D341Med (cell line): ENCODE data around the gene CAPS.

Experiments
- DNase-seq: peaks from one replicate; pipeline ENCODE4 v3.0.0; 2012; ENCODE audit warnings: low spot score

CAPS gene

DNA sequence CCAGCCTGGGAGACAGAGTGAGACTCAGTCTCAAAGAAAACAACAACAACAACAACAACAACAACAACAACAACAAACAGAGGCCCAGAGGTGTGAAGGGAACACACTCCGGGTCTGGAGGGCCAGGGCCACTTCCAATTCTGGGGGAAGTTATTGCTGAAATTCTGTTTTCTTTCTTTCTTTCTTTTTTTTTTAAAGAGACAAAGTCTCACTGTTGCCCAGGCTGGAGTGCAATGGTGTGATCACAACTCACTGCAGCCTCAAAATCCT, 3.5 kb upstream of the CAPS start:
- DNase-seq = no peak

DNA sequence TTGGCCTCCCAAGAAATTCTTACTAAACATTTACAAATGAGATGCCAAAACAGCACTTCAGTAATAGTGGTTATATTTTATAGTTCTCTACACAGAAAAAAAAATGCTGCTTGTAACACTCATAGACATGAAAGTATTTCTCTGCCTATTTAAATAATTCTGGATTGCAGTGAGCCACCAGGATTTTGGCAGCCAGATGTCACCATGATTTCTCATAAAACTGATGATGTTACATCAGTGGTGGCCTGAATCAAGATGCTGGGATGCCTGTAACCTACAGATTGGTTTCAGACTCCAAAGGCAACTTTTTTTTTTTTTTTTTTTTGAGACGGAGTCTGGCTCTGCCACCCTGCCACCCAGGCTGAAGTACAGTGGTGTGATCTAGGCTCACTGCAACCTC, 2.7 kb upstream of the CAPS start:
- DNase-seq = no peak

DNA sequence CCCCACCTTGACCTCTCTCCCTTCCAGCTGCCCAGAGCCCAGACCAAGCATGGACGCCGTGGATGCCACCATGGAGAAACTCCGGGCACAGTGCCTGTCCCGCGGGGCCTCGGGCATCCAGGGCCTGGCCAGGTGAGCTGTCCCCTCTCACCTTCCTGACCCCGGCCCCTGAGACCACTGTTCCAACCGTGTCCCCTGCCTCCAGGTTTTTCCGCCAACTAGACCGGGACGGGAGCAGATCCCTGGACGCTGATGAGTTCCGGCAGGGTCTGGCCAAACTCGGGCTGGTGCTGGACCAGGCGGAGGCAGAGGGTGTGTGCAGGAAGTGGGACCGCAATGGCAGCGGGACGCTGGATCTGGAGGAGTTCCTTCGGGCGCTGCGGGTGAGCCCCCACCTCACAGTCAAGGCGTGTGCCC, 312 bp downstream of the CAPS start:
- DNase-seq = no peak

DNA sequence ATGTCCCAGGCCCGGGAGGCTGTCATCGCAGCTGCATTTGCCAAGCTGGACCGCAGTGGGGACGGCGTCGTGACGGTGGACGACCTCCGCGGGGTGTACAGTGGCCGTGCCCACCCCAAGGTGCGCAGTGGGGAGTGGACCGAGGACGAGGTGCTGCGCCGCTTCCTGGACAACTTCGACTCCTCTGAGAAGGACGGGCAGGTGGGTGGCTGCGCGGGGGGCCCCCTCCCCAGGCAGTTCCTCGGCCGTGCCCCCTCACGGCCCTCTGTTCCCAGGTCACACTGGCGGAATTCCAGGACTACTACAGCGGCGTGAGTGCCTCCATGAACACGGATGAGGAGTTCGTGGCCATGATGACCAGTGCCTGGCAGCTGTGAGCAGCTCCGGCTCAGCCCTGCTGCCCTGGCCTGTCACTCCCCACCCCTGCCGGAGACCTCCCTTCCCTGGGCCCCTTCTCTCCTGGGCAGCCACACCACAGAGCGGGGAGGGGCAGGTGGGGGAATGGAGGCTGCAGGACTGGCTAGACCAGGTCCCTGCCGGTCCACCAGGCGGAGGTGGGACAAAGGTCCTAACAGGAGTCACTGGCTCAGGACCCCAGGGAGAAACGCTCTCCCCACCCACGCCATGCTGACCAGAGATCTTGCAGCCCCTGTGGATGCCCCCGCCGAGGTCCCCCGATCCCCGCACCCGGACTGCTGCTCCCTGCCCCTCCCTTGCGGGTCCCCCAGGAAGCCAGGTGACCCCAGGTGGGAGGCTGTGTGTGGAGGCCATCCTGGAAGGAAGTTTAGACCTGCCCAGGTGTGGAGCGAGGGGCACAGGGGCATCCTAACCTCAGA, 1.1 kb downstream of the CAPS start:
- no peak for DNase-seq

DNA sequence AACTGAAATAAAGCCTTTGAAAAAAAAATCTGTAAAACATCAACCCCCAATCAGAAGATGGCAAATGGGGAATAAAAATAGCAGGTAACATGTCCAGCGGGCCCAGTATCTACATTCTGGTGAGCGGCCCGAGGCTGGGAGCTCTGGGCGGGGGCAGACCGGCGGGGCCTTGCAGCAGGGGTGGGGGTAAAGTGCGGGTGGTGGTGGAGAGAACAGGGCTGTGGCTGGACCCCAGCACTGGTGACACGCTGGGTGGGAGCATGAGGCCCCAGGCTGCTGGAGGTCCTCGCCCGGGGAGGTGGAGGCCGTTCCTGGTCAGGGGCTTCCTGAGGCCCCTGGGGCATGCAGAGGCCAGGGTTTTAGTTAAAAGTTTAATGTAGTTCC, 1.7 kb downstream of the CAPS start:
- no peak for DNase-seq

DNA sequence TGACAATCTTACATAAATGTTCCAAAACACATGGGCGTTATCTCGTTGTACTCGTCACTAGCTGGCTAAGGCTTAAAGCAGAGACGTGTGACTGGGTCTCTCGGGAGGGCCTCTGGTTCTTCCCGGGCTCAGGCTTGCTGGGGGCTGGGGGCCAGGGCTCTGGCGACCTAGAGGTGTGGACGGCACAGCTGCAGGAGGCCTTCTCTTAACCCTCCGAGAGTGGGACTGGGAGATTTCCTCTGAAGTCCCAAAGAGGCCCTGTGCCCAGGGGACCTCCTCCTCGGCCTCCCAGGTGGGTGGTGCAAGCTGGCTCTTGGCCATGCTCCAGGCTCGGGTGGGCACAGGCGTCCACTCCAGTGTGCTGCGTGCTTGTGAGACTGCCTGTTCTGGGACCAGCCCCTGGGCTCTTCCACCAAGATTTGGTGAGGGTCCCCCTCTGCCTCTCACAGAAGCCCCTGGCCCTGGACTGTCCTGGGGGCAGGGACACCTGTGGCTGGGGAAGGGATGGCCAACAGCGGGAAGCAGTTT, 2.2 kb downstream of the CAPS start:
- no peak for DNase-seq

DNA sequence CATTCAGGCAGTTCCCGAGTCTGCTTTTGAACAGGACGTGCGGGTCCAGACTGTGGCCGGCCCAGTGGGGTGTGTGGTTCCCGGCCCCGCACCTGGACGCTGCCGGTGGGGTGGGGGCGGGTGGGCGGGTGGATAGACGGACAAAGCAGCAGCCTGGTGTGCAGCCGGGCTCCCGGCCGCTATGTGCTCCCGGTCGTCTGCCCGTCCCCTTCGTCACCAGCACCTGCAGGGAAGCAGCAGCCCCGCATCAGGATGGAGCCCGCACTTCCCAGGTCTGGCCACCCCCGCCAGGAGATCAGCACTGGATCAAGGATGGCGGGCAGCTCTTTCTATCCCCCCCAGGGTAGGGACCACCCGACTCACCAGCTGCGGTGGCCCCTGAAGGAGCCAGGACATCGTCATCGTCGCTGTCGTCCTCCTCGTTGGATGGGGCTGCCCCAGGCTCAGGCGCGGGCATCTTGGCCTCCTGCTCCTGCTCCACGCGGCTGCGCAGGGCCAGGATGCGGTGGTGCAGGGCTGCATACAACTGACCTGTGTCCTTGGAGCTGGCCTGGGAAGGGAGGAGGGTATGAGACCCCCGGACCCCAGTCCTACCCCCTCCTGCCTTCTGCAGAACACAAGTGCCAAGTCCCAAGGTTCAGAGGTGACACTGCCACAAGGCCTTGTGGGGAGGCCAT, 3.5 kb downstream of the CAPS start:
- no peak for DNase-seq

GRCh38 chr19:5918463-5919079, 4.5 kb downstream of the CAPS start:
- no peak for DNase-seq

DNA sequence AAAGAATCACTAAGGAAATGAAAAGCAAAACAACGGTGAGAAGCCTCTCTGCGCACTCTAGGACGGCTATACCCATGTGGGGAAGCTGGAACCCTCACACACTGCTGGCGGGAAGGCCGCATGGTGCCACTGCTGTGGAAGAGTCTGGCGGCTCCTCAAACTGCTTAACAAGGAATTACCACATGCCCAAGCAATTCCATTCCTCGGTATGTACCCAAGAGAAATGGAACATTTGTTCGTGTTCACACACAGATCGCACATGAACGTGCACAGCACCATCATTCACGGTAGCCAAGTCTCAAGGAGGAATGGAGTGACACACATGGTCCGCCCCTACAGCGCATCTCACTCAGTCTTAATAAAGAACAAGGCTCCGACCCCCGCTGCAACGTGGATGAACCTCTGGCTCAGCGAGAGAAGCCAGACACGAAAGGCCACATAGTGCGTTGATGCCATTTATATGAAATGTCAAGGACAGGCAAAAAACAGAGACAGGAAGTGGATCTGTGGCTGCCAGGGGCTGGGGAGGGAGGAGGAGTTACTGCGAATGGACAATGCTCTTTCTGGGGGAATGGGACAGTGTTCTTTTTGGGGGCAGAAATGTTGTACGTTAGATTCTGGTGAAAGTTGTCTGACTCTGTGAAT, 7.6 kb downstream of the CAPS start:
- DNase-seq = no peak

DNA sequence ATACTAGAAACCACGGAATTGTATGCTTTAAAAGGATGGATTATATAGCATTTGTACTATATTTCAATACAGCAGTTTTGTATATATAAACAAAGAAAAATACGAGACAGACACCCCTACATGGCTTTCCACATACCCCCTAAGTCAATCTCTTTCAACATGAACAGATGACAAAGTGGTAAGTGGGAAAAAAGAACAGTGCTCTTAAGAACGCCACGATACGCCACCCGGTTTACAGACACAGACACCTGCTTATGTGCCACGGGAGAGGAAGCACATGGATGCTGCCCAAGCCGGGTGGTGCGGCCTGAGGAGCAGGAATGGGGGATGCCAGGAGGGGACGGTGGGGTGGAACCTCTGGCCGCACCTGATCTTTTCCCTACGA, 8.1 kb downstream of the CAPS start:
- no peak for DNase-seq

- no peak for DNase-seq
Observed at GRCh38 chr19:5923356-5923755, 9.3 kb downstream of the CAPS start.

DNA sequence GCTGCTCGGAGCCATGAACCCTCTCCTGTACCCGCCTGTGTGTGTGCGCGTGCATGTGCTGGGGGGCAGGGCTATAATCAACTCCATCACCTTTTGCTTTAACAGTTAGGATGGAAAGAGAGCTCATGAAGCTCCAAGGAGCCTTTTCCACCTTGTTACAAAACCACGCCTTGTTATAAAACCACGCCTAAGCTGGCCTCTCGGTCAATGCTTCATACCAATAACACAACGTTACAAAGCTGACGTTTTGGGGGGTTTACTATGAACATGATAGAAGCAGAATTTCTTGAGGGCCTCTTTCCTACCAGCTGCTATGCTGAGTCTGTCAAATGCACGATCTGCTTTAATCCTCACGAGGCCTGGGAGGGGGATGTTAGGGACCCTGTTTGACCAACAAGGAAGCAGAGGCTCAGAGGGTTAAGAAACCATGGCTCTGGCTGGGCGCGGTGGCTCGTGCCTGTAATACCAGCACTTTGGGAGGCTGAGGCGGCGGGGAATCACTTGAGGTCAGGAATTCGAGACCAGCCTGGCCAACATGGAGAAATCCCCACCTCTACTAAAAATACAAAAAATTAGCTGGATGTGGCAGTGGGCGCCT, 11.9 kb downstream of the CAPS start:
- DNase-seq = no peak

DNA sequence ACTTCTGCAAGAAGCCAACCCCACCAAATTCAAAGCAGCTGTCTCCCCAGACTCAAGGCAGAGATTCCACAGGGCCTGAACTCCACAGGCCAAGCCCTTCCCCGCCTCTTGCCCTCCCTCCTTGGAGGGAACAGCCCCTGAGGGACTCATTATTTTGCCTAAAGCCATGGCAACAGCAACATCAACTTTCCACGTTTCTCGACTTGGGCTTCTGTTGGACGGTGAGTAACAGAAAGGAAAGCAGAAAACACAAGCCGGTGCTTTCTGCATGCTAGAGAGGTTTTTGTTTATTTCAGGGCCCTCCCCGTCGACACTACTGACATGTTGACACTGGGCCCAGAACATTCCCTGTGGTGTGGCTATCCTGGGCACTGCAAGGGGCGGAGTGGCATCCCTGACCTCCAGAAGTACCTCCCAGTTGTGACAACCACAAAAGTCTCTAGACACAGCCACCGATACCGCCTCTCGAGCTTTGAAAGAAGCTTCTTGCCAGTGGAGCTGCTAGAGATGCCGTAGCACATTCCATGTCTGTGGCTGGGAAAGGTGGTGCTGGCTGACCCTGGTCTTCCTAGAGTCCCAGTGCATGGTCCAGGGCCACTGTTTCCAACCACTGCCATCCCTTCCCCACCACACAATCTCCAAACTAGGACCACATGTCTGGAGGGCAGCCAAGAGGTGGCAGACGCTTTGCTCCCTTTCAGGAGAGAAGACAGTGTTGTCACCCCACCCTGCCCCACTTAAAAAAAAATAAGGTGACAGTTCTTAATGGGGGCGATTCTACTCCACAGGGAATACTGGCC, 12.8 kb downstream of the CAPS start:
- no peak for DNase-seq

DNA sequence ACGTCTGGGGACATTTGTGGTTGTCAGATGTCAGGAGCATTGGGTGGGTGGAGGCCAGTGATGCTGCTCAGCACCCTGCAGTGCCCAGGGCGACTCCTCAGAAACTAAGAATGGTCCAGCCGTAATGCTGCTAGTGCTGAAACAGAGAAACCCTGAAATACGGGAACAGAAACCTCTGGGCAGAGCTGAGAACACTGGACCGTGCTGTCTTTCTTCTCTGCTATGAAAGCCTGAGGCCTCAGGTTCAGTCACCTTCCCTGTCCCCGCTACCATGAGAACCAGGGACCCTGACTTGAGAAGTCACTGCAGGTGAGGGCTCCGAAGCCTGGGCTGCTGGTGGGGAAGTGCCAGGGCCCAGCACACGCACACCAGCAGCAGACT, 13.4 kb downstream of the CAPS start:
- no peak for DNase-seq

DNA sequence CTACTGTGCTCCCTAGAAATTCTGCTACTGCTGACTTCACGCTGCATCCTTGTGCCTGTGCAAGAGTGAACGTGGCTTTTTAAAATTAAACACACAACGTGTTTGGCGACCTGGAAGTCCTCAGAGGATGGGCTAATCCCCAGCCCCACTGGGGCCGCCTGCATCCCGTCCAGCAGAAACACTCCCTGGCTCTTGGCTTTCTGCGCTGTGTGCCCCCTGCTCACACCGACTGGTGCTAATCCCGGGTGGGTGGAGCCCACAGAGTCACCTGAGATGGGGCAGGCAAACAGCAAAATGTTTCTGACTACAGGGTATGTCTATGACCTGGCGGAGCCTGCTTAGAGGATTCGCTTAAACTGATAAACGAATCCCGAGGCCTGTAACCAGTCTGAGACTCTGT, 15.1 kb downstream of the CAPS start:
- DNase-seq = peak; percentile 70

DNA sequence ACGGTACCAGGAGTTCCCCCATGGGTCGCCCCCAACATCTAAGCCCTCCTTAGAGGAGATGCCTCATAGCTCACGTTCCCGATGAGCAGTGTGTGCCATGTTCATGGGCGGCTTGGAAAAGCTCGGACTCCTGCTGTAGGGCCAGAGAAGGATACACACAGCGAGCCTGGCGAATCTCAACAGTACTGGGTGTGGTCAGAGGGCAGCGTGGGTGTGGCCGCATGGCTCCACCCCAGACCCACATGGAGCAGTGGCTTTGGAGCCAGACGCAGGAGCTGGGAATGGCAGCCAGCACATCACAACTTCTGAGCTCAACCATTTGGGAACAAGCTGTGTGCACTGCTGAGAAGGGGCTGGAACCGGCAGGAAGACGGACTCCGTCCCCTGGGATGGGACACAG, 15.6 kb downstream of the CAPS start:
- DNase-seq = no peak

GRCh38 chr19:5931251-5931650, 17.2 kb downstream of the CAPS start:
- no peak for DNase-seq

- DNase-seq = no peak
Observed at GRCh38 chr19:5932146-5932545, 18.1 kb downstream of the CAPS start.

DNA sequence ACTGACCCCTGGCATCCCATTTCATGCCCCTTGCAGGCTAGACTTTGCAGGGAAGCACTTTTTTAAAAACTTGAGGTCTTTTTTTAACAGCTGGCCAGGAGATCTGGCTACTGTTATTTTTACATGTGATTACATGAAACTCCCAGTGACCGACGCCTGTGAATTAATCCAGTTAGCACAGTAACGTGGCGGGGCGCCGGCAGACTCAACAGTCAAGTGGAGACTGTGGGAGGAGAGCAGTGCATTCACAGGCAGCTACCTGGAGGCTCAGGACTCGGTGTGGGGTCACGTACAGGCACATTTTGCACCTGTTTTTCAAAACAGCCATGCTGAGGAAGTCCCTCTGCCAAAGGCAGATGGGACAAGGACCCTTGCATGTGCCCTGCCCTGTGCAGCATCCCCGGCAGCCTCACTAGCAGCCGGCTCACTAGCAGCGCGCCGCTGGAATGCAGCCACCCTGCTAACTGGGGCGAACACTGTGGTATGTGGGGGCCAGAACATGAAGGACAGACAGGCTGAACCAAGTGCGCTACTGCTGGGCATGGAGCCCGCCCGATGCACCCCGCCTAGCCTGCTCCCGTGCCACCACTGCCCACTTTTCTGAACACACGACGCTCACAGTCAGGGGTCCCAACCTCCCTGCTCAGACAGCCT, 18.7 kb downstream of the CAPS start:
- DNase-seq = no peak

DNA sequence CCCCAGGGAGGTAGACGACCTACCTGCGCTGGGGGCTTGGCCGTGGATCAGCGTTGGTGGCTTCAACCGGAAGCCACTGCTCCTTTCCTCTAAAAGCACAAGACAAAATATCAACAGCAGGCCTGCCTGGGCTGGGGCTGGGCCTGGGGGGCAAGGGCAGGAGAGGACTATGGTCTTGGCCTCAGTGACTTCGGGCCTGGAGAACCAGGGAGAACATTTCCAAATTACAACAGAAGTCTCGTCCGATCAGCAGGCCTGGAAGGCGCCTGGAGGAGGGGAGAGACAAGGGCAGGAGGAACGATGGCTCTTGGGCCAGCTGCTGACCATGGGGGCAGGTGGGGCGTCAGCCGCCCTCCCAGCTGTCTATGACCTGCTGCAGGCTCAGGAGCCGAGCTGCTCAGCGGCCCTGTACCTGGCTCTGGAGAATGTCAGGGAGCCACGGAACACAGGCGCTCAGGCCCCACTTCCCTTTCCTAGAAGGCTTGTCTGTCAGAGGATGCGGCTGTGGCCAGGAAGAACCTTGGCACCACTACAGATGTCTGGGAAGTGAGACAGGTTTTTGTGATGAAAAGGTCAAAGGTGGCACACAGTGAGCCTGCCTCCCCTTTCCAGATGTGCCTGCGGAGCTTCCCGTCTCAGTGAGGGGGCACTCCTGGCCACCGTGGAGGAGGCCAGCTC, 19.5 kb downstream of the CAPS start:
- no peak for DNase-seq

DNA sequence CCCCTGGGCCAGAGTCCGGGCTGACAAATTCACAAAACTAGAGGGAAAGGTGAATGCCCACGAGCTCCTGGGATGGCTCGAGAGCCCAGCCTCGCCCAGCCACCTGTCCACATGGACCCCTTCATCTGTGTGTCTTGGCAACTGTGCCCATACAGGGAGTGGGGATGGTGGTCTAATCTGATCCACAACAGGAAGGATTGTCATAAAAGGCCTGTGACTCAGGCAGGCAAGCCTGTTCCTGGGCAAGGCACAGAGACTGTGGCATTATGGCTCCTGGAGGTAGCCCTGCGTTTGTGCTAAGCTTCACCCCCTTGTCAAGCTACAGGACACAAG, 20.0 kb downstream of the CAPS start:
- DNase-seq = no peak
